IMR-90 (cell line): Measurements from ENCODE around the gene SYNE3. TPM values are rescaled to one million over a fixed set of nuclear protein-coding genes. Genes with fewer than 3 reads are reported as not detected.

Experiments
- ATAC-seq: fragments of 200-7000 bp; cut with Tn5 transposase; 2 replicates; pipeline ENCODE4 v1.9.1; 2020; ENCODE audit warnings: low read depth, mild to moderate bottlenecking, moderate library complexity
- BruUV-seq: library from RNA; stranded (reverse); fragments of 400-500 nt; replicated peaks from 2 replicates; lab custom pipeline; 2021; lab: Mats Ljungman, UMichigan
- CTCF ChIA-PET: fragments of 300-600 bp; formaldehyde crosslinking; extraction: SDS; loops from one replicate; lab custom pipeline; 2021; ENCODE audit warnings: antibody characterized with exemption; lab: Yijun Ruan, JAX
- POLR2A ChIA-PET: fragments of 300-600 bp; sonication (Branson Sonifier 250); formaldehyde crosslinking; loops from one replicate; lab custom pipeline; 2022; ENCODE audit warnings: antibody characterized with exemption; ENCODE audit not compliant: unreplicated experiment; lab: Charles Lee
- DNase-seq: peaks from one replicate; pipeline ENCODE4 v3.0.0; 2013
- H2AFZ ChIP-seq: replicated peaks from 2 replicates; pipeline ENCODE3; 2013; ENCODE audit warnings: low read length, mild to moderate bottlenecking; ENCODE audit not compliant: poor library complexity
- H2AK5ac ChIP-seq: 2 replicates; pipeline ENCODE4 v1.6.1; 2013; ENCODE audit warnings: low read depth, low read length, inconsistent platforms
- H2AK9ac ChIP-seq: replicated peaks from 2 replicates; pipeline ENCODE3; 2013; ENCODE audit warnings: mild to moderate bottlenecking, low read depth, low read length, moderate library complexity; ENCODE audit not compliant: poor library complexity
- H2BK120ac ChIP-seq: 2 replicates; pipeline ENCODE4 v1.6.1; 2013; ENCODE audit warnings: low read depth, low read length, inconsistent platforms
- H2BK15ac ChIP-seq: 3 replicates; pipeline ENCODE4 v1.6.1; 2013; ENCODE audit warnings: low read depth, low read length, inconsistent platforms
- H2BK20ac ChIP-seq: 2 replicates; pipeline ENCODE4 v1.6.1; 2013; ENCODE audit warnings: low read depth, mild to moderate bottlenecking, inconsistent platforms, low read length, moderate library complexity
- H2BK5ac ChIP-seq: 2 replicates; pipeline ENCODE4 v1.6.1; 2013; ENCODE audit warnings: mild to moderate bottlenecking, low read depth, low read length, inconsistent platforms; ENCODE audit not compliant: poor library complexity, severe bottlenecking
- H3K14ac ChIP-seq: replicated peaks from 2 replicates; pipeline ENCODE4 v1.6.1; 2013; ENCODE audit warnings: low read depth, low read length, inconsistent platforms
- H3K18ac ChIP-seq: 2 replicates; pipeline ENCODE4 v1.6.1; 2013; ENCODE audit warnings: low read depth, low read length, control low read depth
- H3K23ac ChIP-seq: 2 replicates; pipeline ENCODE4 v1.6.1; 2013; ENCODE audit warnings: low read depth, low read length, inconsistent platforms
- H3K27ac ChIP-seq: 2 replicates; pipeline ENCODE4 v1.5.1; 2013; ENCODE audit warnings: mild to moderate bottlenecking, control low read depth, low read length; ENCODE audit not compliant: insufficient read depth
- H3K27me3 ChIP-seq: 2 replicates; pipeline ENCODE4 v1.6.1; 2013; ENCODE audit warnings: low read length; ENCODE audit not compliant: control insufficient read depth, insufficient read depth
- H3K36me3 ChIP-seq: 2 replicates; pipeline ENCODE4 v1.6.1; 2013; ENCODE audit warnings: low read length, mixed read lengths; ENCODE audit not compliant: control insufficient read depth, insufficient read depth
- H3K4ac ChIP-seq: 2 replicates; pipeline ENCODE4 v1.6.1; 2013; ENCODE audit warnings: low read depth, low read length, inconsistent platforms
- H3K4me1 ChIP-seq: 2 replicates; pipeline ENCODE4 v1.6.1; 2013; ENCODE audit warnings: low read length, mixed read lengths; ENCODE audit not compliant: control insufficient read depth, insufficient read depth
- H3K4me2 ChIP-seq: 2 replicates; pipeline ENCODE4 v1.6.1; 2013; ENCODE audit warnings: low read depth, mild to moderate bottlenecking, control low read depth, low read length, moderate library complexity
- H3K4me3 ChIP-seq: 2 replicates; pipeline ENCODE4 v1.5.1; 2013; ENCODE audit warnings: low read depth, mild to moderate bottlenecking, control low read depth, low read length, moderate library complexity; ENCODE audit not compliant: insufficient read depth
- H3K56ac ChIP-seq: 2 replicates; pipeline ENCODE4 v1.6.1; 2013; ENCODE audit warnings: low read length, inconsistent platforms; ENCODE audit not compliant: insufficient read depth; ENCODE audit errors: extremely low read depth
- H3K79me1 ChIP-seq, 2 experiments: 2 replicates each; pipeline ENCODE4 v1.6.1; 2013; ENCODE audit warnings: low read length in 2 of 2, inconsistent platforms in 1 of 2, low read depth in 1 of 2
- H3K9ac ChIP-seq: 2 replicates; pipeline ENCODE4 v1.6.1; 2013; ENCODE audit warnings: low read depth, low read length, control low read depth
- H3K9me1 ChIP-seq: 2 replicates; pipeline ENCODE4 v1.6.1; 2013; ENCODE audit warnings: low read length, inconsistent platforms; ENCODE audit not compliant: insufficient read depth
- H3K9me3 ChIP-seq: 2 replicates; pipeline ENCODE4 v1.6.1; 2013; ENCODE audit warnings: low read length; ENCODE audit not compliant: control insufficient read depth, insufficient read depth
- H4K20me1 ChIP-seq: 2 replicates; pipeline ENCODE4 v1.6.1; 2013; ENCODE audit warnings: low read length, inconsistent platforms; ENCODE audit not compliant: insufficient read depth
- H4K5ac ChIP-seq: 2 replicates; pipeline ENCODE4 v1.6.1; 2013; ENCODE audit warnings: mild to moderate bottlenecking, low read depth, low read length, control low read depth
- H4K8ac ChIP-seq, 2 experiments: 2 replicates each; pipeline ENCODE4 v1.6.1; 2013; ENCODE audit warnings: low read depth in 2 of 2, low read length in 2 of 2, control low read depth in 1 of 2, inconsistent platforms in 1 of 2
- H4K91ac ChIP-seq: 2 replicates; pipeline ENCODE4 v1.6.1; 2013; ENCODE audit warnings: low read depth, low read length, inconsistent platforms; ENCODE audit not compliant: insufficient read depth
- FOS ChIP-seq: fragments of 150-350 bp; IDR thresholded peaks from 2 replicates; pipeline ENCODE4 v1.6.1; 2016; ENCODE audit warnings: low read depth, low read length
- WGBS, 2 experiments: methylation state at CpG; one replicate each; pipeline versions ENCODE4 v1.1.5 to v1.1.7; 2013; ENCODE audit warnings: missing lambda C conversion rate in 2 of 2; ENCODE audit not compliant: insufficient read length in 1 of 2; ENCODE audit errors: extremely low coverage in 2 of 2; 5-methylcytosine and 5-hydroxymethylcytosine counted together
- dilution Hi-C: fragments of 300-500 bp; cut with HindIII; formaldehyde crosslinking; loops from one replicate; pipeline ENCODE4 v1.14.3; 2018; ENCODE audit warnings: low sequenced_read_pairs; ENCODE audit not compliant: unreplicated experiment
- in situ Hi-C: fragments of 300-500 bp; cut with MboI; formaldehyde crosslinking; loops from 3 replicates; pipeline ENCODE4 v1.14.3; 2019; ENCODE audit warnings: low sequenced_read_pairs, inconsistent platforms, mixed read lengths
- intact Hi-C: fragments of 100-400 bp; cut with micrococcal nuclease; formaldehyde crosslinking; loops from 2 replicates; pipeline ENCODE4 v1.10.0; 2022
- polyA plus RNA-seq, 3 experiments: library from polyadenylated mRNA; depleted of rRNA; stranded (reverse); fragments of >200 nt; gene quantifications; 2 replicates each; pipeline ENCODE4 v1.2.3, GENCODE V29; 2012; ENCODE audit warnings: low replicate concordance in 1 of 3
- total RNA-seq: library from RNA; depleted of rRNA; stranded (reverse); fragments of >200 nt; gene quantifications from 2 replicates; pipeline ENCODE4 v1.2.3, GENCODE V29; 2012

Gene SYNE3
- total and polyA plus RNA-seq, 2 of the 4 experiments (the other 2 are of a cell fraction): 2.9 to 5.0 TPM

GRCh38 chr14:95547626-95548327 lies 31.3 kb upstream of the SYNE3 start:
- H2BK15ac ChIP-seq: peak overlapping the region; percentile 81; the same call in 1 of the 3 replicates
- H3K27ac ChIP-seq: no peak overlapping the region
- H3K4me1 ChIP-seq: peaks cover 13% of the 10 kb centered on the region
- H2AK9ac ChIP-seq: peak overlapping the region; percentile 83
- intact Hi-C loops: no loop called here
- H3K14ac ChIP-seq: peak overlapping the region; percentile 61
- H3K4me2 ChIP-seq: no peak overlapping the region
- peak overlapping the region; percentile 85 for H3K4ac ChIP-seq
- no peak overlapping the region for H3K9ac ChIP-seq
- peak overlapping the region; percentile 51 for H2BK120ac ChIP-seq
- H3K23ac ChIP-seq: peak overlapping the region; percentile 61; the same call in 1 of the 2 replicates
- ATAC-seq (peak; percentile 86), DNase-seq (peak; percentile 66)
- peaks cover 8% of the 10 kb centered on the region; the same call in 1 of the 2 replicates for H4K20me1 ChIP-seq
- peak overlapping the region; percentile 61 for H2BK20ac ChIP-seq
- peak overlapping the region in 1 of 2 experiments; percentile 69; a peak in 1 of 4 replicates for H4K8ac ChIP-seq
- in situ Hi-C loops: loop anchor here (10.0 to 25.0 kb wide), 2 partner anchors 547 to 715 kb away; partner anchors contain the start of gene BDKRB1
- no peak overlapping the region for H3K18ac ChIP-seq
- peaks cover 5% of the 10 kb centered on the region for H3K9me3 ChIP-seq
- H2AFZ ChIP-seq: peak overlapping the region; percentile 11
- H4K91ac ChIP-seq: peak overlapping the region; percentile 60; the same call in 1 of the 2 replicates
- no peak overlapping the region for H4K5ac ChIP-seq
- peak overlapping the region; percentile 52 for H2BK5ac ChIP-seq
- peaks cover 4% of the 10 kb centered on the region; the same call in 1 of the 2 replicates for H3K36me3 ChIP-seq
- BruUV-seq: no TSS peak
- dilution Hi-C loops: no loop called here
- peaks cover 17% of the 10 kb centered on the region for H3K9me1 ChIP-seq
- ChIA-PET POLR2A (no interaction called here), CTCF (interaction anchor here (0.6 to 1.2 kb wide), 4 partner anchors 10 to 1368 kb away, joined by 3 to 4 read pairs (median 3); no protein-coding TSS in a partner anchor)
- no peak overlapping the region for H3K56ac ChIP-seq
- H3K27me3 ChIP-seq: no peaks in the 10 kb centered on the region
- peaks cover 24 to 46% of the 10 kb centered on the region in 2 experiments for H3K79me1 ChIP-seq
- H3K4me3 ChIP-seq: no peak overlapping the region
- peak overlapping the region; percentile 71 for H2AK5ac ChIP-seq
- WGBS, 2 experiments: 85% methylated on average over 6 of the region's 14 CpGs; no CpG with 5 or more reads in 1 of the 2 experiments
- TF ChIP-seq FOS: no peak
